Mesenchymal stem cell (in vitro differentiated cells and primary cell): ENCODE results near the gene NEDD9.

Experiments
- DNase-seq: peaks from one replicate; pipeline ENCODE4 v3.0.0-alpha.2; 2013
- H2AFZ ChIP-seq: one replicate; pipeline ENCODE4 v1.6.1; 2013; ENCODE audit warnings: low read depth, mild to moderate bottlenecking, control low read depth, inconsistent platforms, low read length, moderate library complexity
- H2AK5ac ChIP-seq: 2 replicates; pipeline ENCODE4 v1.6.1; 2013; ENCODE audit warnings: low read length, moderate library complexity, mild to moderate bottlenecking, inconsistent platforms; ENCODE audit not compliant: severe bottlenecking
- H2BK120ac ChIP-seq: one replicate; pipeline ENCODE4 v1.6.1; 2013; ENCODE audit warnings: low read depth, mild to moderate bottlenecking, inconsistent platforms, low read length, moderate library complexity
- H2BK12ac ChIP-seq, 2 experiments: one replicate each; pipeline ENCODE4 v1.6.1; 2013; ENCODE audit warnings: inconsistent platforms in 2 of 2, low read length in 2 of 2, mild to moderate bottlenecking in 2 of 2, moderate library complexity in 2 of 2, control low read depth in 1 of 2
- H2BK15ac ChIP-seq: one replicate; pipeline ENCODE4 v1.6.1; 2013; ENCODE audit warnings: mild to moderate bottlenecking, low read depth, inconsistent platforms; ENCODE audit not compliant: poor library complexity, severe bottlenecking
- H2BK5ac ChIP-seq: 2 replicates; pipeline ENCODE4 v1.6.1; 2013; ENCODE audit warnings: low read depth, mild to moderate bottlenecking, low read length, control low read depth, inconsistent platforms; ENCODE audit not compliant: poor library complexity, severe bottlenecking
- H3K14ac ChIP-seq, 2 experiments: one replicate each; pipeline ENCODE4 v1.6.1; 2013; ENCODE audit warnings: inconsistent platforms in 2 of 2, low read length in 2 of 2, control low read depth in 1 of 2, mild to moderate bottlenecking in 1 of 2, moderate library complexity in 1 of 2
- H3K18ac ChIP-seq, 2 experiments: one replicate each; pipeline ENCODE4 v1.6.1; 2013; ENCODE audit warnings: inconsistent platforms in 2 of 2, low read length in 2 of 2, control low read depth in 1 of 2, low read depth in 1 of 2, mild to moderate bottlenecking in 1 of 2
- H3K23ac ChIP-seq, 2 experiments: one replicate each; pipeline ENCODE4 v1.6.1; 2013; ENCODE audit warnings: inconsistent platforms in 2 of 2, low read length in 2 of 2, mild to moderate bottlenecking in 2 of 2, moderate library complexity in 2 of 2, control low read depth in 1 of 2
- H3K27ac ChIP-seq: 2 replicates; pipeline ENCODE4 v1.5.1; 2013; ENCODE audit warnings: mild to moderate bottlenecking, moderate library complexity, low read length, control low read depth, inconsistent platforms; ENCODE audit not compliant: poor library complexity, severe bottlenecking
- H3K27me3 ChIP-seq, 2 experiments: 2 replicates each; pipeline versions ENCODE4 v1.6.1 to v1.7.0; 2013; ENCODE audit warnings: low read length in 2 of 2, mild to moderate bottlenecking in 2 of 2, moderate library complexity in 2 of 2, control low read depth in 1 of 2, inconsistent platforms in 1 of 2; ENCODE audit not compliant: control insufficient read depth in 1 of 2, insufficient read depth in 1 of 2
- H3K36me3 ChIP-seq, 2 experiments: 2 replicates each; pipeline versions ENCODE4 v1.6.1 to v1.7.0; 2013; ENCODE audit warnings: low read length in 2 of 2, control low read depth in 1 of 2, inconsistent platforms in 1 of 2, low read depth in 1 of 2, mild to moderate bottlenecking in 1 of 2; ENCODE audit not compliant: insufficient read depth in 2 of 2, control insufficient read depth in 1 of 2
- H3K4ac ChIP-seq, 2 experiments: one replicate each; pipeline ENCODE4 v1.6.1; 2013; ENCODE audit warnings: inconsistent platforms in 2 of 2, low read length in 2 of 2, mild to moderate bottlenecking in 2 of 2, moderate library complexity in 2 of 2, control low read depth in 1 of 2, low read depth in 1 of 2
- H3K4me1 ChIP-seq: 2 replicates; pipeline ENCODE4 v1.6.1; 2013; ENCODE audit warnings: low read depth, low read length, control low read depth; ENCODE audit not compliant: control insufficient read depth, insufficient read depth
- H3K4me2 ChIP-seq: 2 replicates; pipeline ENCODE4 v1.6.1; 2013; ENCODE audit warnings: low read length, mild to moderate bottlenecking, inconsistent platforms; ENCODE audit not compliant: poor library complexity, severe bottlenecking
- H3K4me3 ChIP-seq, 2 experiments: 2 replicates each; pipeline versions ENCODE4 v1.5.1 to v1.7.0; 2013; ENCODE audit warnings: low read length in 2 of 2, mild to moderate bottlenecking in 2 of 2, control low read depth in 1 of 2, low read depth in 1 of 2; ENCODE audit not compliant: insufficient read depth in 1 of 2
- H3K79me1 ChIP-seq: replicated peaks from 2 replicates; pipeline ENCODE4 v1.6.1; 2013; ENCODE audit warnings: mild to moderate bottlenecking, control low read depth, low read length, inconsistent platforms; ENCODE audit not compliant: poor library complexity, severe bottlenecking
- H3K9ac ChIP-seq: 2 replicates; pipeline ENCODE4 v1.7.0; 2013; ENCODE audit warnings: mild to moderate bottlenecking, low read length, moderate library complexity
- H3K9me3 ChIP-seq: 2 replicates; pipeline ENCODE4 v1.7.0; 2013; ENCODE audit warnings: mild to moderate bottlenecking, low read length; ENCODE audit not compliant: control insufficient read depth
- H4K8ac ChIP-seq: one replicate; pipeline ENCODE4 v1.6.1; 2013; ENCODE audit warnings: inconsistent platforms, mild to moderate bottlenecking, low read length, moderate library complexity
- H4K91ac ChIP-seq: one replicate; pipeline ENCODE4 v1.6.1; 2013; ENCODE audit warnings: mild to moderate bottlenecking, low read length, inconsistent platforms
- WGBS: methylation state at CpG from one replicate; pipeline ENCODE4 v1.1.7; 2013; ENCODE audit warnings: mixed read lengths; 5-methylcytosine and 5-hydroxymethylcytosine counted together

The NEDD9 gene

DNA sequence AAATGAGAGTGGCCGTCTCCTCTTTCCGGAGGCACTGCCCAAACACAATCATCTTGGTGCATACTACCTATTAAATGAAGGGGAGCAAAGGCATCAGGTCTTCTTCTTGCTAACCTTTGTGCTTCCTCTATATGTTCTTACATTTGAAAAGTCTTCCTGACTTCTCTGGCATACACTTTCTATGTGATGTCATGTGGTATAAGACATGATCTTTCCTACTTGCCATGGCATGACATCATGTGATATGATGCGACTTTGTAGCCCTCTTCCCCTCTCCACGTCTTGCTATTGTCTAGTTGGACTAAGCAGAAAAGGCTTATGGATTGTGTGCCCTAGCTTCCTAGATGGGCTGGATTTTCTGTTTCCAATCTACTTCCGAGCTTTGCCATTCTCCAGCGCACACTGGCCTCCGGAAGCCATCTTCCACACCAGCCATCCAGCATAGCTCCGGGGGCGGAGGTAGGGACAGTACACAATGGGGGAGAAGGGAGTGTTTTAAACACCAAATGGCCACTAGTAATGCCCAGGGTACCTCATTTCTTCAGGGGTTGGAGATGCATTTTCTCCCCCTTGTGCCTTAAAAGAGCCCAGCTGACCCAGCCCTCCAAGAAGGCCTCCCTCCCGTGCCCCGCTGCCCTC lies 8.8 kb upstream of the NEDD9 start:
- H3K9me3 ChIP-seq: no peaks in the 10 kb centered on the region
- no peaks in the 10 kb centered on the region for H3K36me3 ChIP-seq
- no peak overlapping the region for H2BK15ac ChIP-seq
- H3K14ac ChIP-seq: no peak overlapping the region
- no peaks in the 10 kb centered on the region for H3K79me1 ChIP-seq
- no peak overlapping the region for H4K91ac ChIP-seq
- no peak overlapping the region for H2BK12ac ChIP-seq
- peaks cover 4% of the 10 kb centered on the region for H3K4me1 ChIP-seq
- H3K18ac ChIP-seq: no peak overlapping the region
- 84% methylated on average over 6 of the region's 11 CpGs for WGBS
- no peak overlapping the region for H4K8ac ChIP-seq
- no peak overlapping the region for H3K4me2 ChIP-seq
- H3K4me3 ChIP-seq: no peak overlapping the region
- H3K4ac ChIP-seq: no peak overlapping the region
- no peaks in the 10 kb centered on the region for H3K27me3 ChIP-seq
- H2BK120ac ChIP-seq: no peak overlapping the region
- H3K23ac ChIP-seq: no peak overlapping the region
- H2AK5ac ChIP-seq: no peak overlapping the region
- DNase-seq: no peak
- H2AFZ ChIP-seq: no peak overlapping the region
- H3K27ac ChIP-seq: no peak overlapping the region
- H2BK5ac ChIP-seq: no peak overlapping the region
- H3K9ac ChIP-seq: no peak overlapping the region

DNA sequence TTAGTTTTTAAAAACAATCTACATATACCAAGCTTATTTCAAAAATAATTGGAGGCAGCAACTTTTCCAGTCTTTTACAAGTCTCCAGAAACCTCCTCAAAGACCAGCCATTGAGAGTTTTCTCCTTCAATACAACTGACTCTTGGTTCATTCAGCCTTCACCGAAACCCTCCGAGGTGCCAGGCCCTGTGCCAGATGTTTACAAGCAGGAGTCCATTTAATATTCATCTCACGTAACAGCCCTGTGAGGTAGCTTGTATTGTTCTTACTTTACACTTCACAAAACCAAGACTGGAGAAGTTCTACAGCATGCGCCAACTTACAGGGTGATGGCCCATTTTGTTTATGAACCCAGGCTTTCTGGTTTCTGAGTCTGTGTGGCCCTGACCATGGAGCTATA lies 5.5 kb upstream of the NEDD9 start:
- H3K4me3 ChIP-seq: no peak overlapping the region
- H3K4me1 ChIP-seq: peaks cover 11% of the 10 kb centered on the region
- H2AK5ac ChIP-seq: no peak overlapping the region
- H3K9ac ChIP-seq: no peak overlapping the region
- H3K79me1 ChIP-seq: peaks cover 1% of the 10 kb centered on the region
- H3K27ac ChIP-seq: no peak overlapping the region
- H3K27me3 ChIP-seq: no peaks in the 10 kb centered on the region
- H4K8ac ChIP-seq: no peak overlapping the region
- no peak for DNase-seq
- no peak overlapping the region for H3K14ac ChIP-seq
- H3K18ac ChIP-seq: no peak overlapping the region
- H2BK5ac ChIP-seq: no peak overlapping the region
- no peak overlapping the region for H3K4ac ChIP-seq
- H2AFZ ChIP-seq: no peak overlapping the region
- H2BK15ac ChIP-seq: no peak overlapping the region
- WGBS: 97% methylated on average over 4 of the region's 4 CpGs
- H3K9me3 ChIP-seq: no peaks in the 10 kb centered on the region
- H3K23ac ChIP-seq: no peak overlapping the region
- no peak overlapping the region for H3K4me2 ChIP-seq
- H2BK120ac ChIP-seq: no peak overlapping the region
- H2BK12ac ChIP-seq: no peak overlapping the region
- H4K91ac ChIP-seq: no peak overlapping the region
- H3K36me3 ChIP-seq: no peaks in the 10 kb centered on the region

DNA sequence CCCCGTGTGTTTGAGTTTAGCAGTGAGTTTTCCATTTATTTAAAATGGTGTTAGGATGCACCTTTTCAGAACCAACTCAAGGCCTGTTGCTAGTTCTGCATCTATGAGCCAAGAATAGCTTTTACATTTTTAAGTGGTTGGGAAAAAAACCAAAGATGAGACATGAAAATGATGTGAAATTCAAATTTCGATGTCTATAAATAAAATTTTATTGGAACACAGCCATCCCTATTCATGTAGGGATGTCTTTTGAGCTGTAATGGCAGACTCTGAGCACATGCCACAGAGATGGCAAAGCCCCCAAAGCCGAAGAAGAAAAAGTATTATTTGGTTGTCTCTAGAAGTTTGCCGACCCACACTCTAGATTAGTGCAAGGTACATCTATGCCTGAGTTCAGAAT lies 5.0 kb upstream of the NEDD9 start:
- H3K14ac ChIP-seq: no peak overlapping the region
- H3K4ac ChIP-seq: no peak overlapping the region
- peaks cover 11% of the 10 kb centered on the region for H3K4me1 ChIP-seq
- H4K91ac ChIP-seq: no peak overlapping the region
- no peak overlapping the region for H3K18ac ChIP-seq
- no peak overlapping the region for H2BK15ac ChIP-seq
- no peaks in the 10 kb centered on the region for H3K9me3 ChIP-seq
- H2AK5ac ChIP-seq: no peak overlapping the region
- H3K4me3 ChIP-seq: no peak overlapping the region
- no peak overlapping the region for H2BK5ac ChIP-seq
- no peak for DNase-seq
- H3K23ac ChIP-seq: no peak overlapping the region
- H3K4me2 ChIP-seq: no peak overlapping the region
- H2AFZ ChIP-seq: no peak overlapping the region
- H3K27me3 ChIP-seq: no peaks in the 10 kb centered on the region
- 98% methylated on average over 3 of the region's 4 CpGs for WGBS
- no peak overlapping the region for H2BK12ac ChIP-seq
- no peaks in the 10 kb centered on the region for H3K36me3 ChIP-seq
- H3K27ac ChIP-seq: no peak overlapping the region
- no peak overlapping the region for H2BK120ac ChIP-seq
- no peak overlapping the region for H4K8ac ChIP-seq
- H3K79me1 ChIP-seq: peaks cover 1% of the 10 kb centered on the region
- H3K9ac ChIP-seq: no peak overlapping the region

DNA sequence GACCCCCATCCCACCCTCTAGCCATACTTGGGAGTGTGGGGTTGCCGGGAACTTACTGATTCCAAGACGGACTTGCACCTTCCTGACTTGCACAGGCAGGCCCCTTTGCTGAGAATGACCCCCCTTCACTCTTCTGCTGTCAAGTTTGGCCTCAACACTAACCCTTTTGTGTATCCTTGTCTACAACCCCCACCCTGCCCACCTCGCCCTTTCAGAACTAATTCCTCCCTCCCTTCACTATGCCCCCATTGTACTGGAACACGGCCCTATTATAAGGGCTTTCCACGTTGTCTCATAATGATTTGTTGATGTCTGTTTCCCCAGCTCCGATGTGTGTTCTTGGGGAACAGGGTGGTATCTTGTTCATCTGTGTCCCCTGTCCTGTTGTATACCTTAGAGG lies 4.4 kb upstream of the NEDD9 start:
- Histone ChIP-seq H3K4me1 (peaks cover 11% of the 10 kb centered on the region), H3K18ac (no peak overlapping the region), H2AK5ac (no peak overlapping the region), H2BK12ac (peak overlapping the region in 1 of 2 experiments; percentile 45), H3K4me3 (no peak overlapping the region), H3K9ac (no peak overlapping the region), H4K91ac (no peak overlapping the region), H3K36me3 (no peaks in the 10 kb centered on the region), H2AFZ (no peak overlapping the region), H3K27me3 (no peaks in the 10 kb centered on the region), H3K14ac (no peak overlapping the region), H3K27ac (no peak overlapping the region), H3K23ac (no peak overlapping the region), H3K79me1 (peaks cover 1% of the 10 kb centered on the region), H3K4ac (no peak overlapping the region), H3K4me2 (no peak overlapping the region), H4K8ac (peak overlapping the region; percentile 19), H2BK15ac (no peak overlapping the region), H2BK120ac (no peak overlapping the region), H3K9me3 (no peaks in the 10 kb centered on the region), H2BK5ac (no peak overlapping the region)
- no peak for DNase-seq
- WGBS: 87% methylated on average over 6 of the region's 6 CpGs
